SK-N-MC (cell line): ENCODE data around the gene HMGXB4.

ENCODE experiments used
- DNase-seq: peaks from one replicate; pipeline ENCODE4 v3.0.0-alpha.2; 2011; ENCODE audit warnings: low read depth, low spot score
- H3K27ac ChIP-seq: fragments of 200-600 bp; sonication (generic); 2 replicates; pipeline ENCODE4 v1.5.1; 2016; ENCODE audit warnings: mixed run types
- H3K36me3 ChIP-seq: fragments of 200-600 bp; sonication (generic); 2 replicates; pipeline ENCODE4 v1.6.1; 2017; ENCODE audit warnings: antibody characterized with exemption, low read length, mixed read lengths; ENCODE audit not compliant: insufficient read depth
- H3K4me3 ChIP-seq: fragments of 200-600 bp; sonication (generic); 2 replicates; pipeline ENCODE4 v1.5.1; 2016
- H3K9ac ChIP-seq: fragments of 200-600 bp; sonication (generic); 2 replicates; pipeline ENCODE4 v1.8.0; 2017; ENCODE audit warnings: mixed run types, mixed read lengths; ENCODE audit not compliant: insufficient read length
- H3K9me3 ChIP-seq: fragments of 200-600 bp; sonication (generic); 2 replicates; pipeline ENCODE4 v1.6.1; 2017; ENCODE audit warnings: low read depth, mild to moderate bottlenecking, antibody characterized with exemption, low read length, moderate library complexity, mixed read lengths
- EZH2 ChIP-seq: fragments of 200-600 bp; sonication (generic); IDR thresholded peaks from one replicate; pipeline ENCODE4 v1.6.1; 2017; ENCODE audit warnings: antibody characterized with exemption
- FOXP2 ChIP-seq: optimal IDR thresholded peaks from 2 replicates; pipeline ENCODE3; 2011; ENCODE audit warnings: mild to moderate bottlenecking, moderate library complexity; ENCODE audit not compliant: insufficient read depth; ENCODE audit errors: extremely low read length, control extremely low read depth
- POLR2AphosphoS5 ChIP-seq: IDR thresholded peaks from 2 replicates; pipeline ENCODE4 v1.6.1; 2012; ENCODE audit warnings: mild to moderate bottlenecking, low read depth, low read length, borderline replicate concordance

The HMGXB4 gene

GRCh38 chr22:35299673-35300499 lies 42.6 kb downstream of the HMGXB4 start, which contains the start of gene TOM1:
TOM1 (plus strand) TSS chr22:35299894; CDS start chr22:35299929, 35 bp downstream.
- Histone ChIP-seq H3K9me3 (no peaks in the 10 kb centered on the region), H3K27ac (peak within 1 kb of the TSS; percentile 72), H3K36me3 (peaks cover 24% of the 10 kb centered on the region), H3K4me3 (peak within 1 kb of the TSS; percentile 88), H3K9ac (peak within 1 kb of the TSS; percentile 92)
- DNase-seq = peak; percentile 96
- TF ChIP-seq EZH2 (no peak), POLR2AphosphoS5 (peak; percentile 67), FOXP2 (peak; percentile 66)

- peak overlapping the region; percentile 25; the same call in 1 of the 2 replicates for H3K27ac ChIP-seq
- DNase-seq = peak; percentile 59
- TF ChIP-seq FOXP2 = no peak
- TF ChIP-seq POLR2AphosphoS5 = no peak
- no peak for TF ChIP-seq EZH2
- H3K9me3 ChIP-seq = no peaks in the 10 kb centered on the region
- H3K9ac ChIP-seq = peak overlapping the region; percentile 45
- H3K36me3 ChIP-seq = peaks cover 11% of the 10 kb centered on the region; the same call in 1 of the 2 replicates
- H3K4me3 ChIP-seq = peak overlapping the region; percentile 88
These were observed 44.1 kb downstream of the HMGXB4 start for GRCh38 chr22:35301372-35301874.

DNA sequence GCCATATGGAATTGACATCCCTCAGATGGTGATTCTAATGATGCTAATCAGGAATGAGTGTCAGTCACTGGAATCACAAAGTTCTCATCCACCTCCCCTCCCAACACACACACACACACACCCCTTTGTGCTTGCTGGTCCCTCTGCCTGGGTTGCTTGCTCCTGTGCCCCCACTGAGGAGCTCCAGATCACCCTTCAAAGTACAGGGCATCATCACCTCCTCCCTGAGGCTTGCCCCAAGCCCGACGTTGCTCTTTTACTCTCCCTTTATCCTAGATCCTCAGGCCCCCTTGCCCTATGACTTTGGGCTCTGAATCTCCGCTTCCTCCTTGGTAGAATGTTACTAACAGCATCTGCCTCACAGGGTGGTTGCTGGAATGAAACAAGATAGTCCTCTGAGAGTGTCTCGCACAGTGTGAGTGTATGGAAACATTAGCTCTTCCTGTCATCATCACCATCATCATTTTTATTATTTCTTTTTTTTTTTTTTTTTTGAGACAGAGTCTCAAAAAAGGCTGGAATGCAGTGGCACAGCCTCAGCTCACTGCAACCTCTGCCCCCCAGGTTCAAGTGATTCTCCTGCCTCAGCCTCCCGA lies 45.8 kb downstream of the HMGXB4 start:
- Histone ChIP-seq H3K9me3 (no peaks in the 10 kb centered on the region), H3K27ac (no peak overlapping the region), H3K4me3 (no peak overlapping the region), H3K36me3 (peaks cover 1% of the 10 kb centered on the region; the same call in 1 of the 2 replicates), H3K9ac (no peak overlapping the region)
- DNase-seq = no peak
- TF ChIP-seq FOXP2 (no peak), POLR2AphosphoS5 (no peak), EZH2 (no peak)

DNA sequence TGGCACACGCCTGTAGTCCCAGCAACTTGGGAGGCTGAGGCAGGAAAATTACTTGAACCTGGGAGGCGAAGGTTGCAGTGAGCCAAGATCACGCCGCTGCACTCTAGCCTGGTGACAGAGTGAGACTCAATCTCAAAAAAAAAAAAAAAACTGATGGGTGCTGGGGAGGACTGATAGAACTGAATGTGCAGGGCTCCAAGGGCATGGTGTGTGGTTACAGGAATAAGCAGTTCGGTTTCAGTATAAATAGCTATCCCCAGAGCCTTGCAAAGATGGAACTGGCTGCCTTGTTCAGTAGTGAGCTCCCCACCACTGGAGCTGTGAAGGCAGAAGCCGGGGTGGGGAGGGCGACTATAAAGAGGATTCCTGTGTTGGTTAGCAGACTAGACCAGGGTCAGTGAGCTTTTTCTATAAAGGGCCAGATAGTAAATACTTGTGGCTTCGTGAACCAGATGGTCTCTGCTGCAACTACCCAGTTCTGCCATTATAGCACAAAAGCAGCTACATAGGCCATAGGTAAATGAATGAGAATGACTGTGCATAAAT lies 48.3 kb downstream of the HMGXB4 start:
- no peak for DNase-seq
- no peak overlapping the region for H3K9ac ChIP-seq
- no peak overlapping the region for H3K27ac ChIP-seq
- H3K9me3 ChIP-seq = no peaks in the 10 kb centered on the region
- no peaks in the 10 kb centered on the region for H3K36me3 ChIP-seq
- TF ChIP-seq FOXP2 (no peak), POLR2AphosphoS5 (no peak), EZH2 (no peak)
- H3K4me3 ChIP-seq = no peak overlapping the region

DNA sequence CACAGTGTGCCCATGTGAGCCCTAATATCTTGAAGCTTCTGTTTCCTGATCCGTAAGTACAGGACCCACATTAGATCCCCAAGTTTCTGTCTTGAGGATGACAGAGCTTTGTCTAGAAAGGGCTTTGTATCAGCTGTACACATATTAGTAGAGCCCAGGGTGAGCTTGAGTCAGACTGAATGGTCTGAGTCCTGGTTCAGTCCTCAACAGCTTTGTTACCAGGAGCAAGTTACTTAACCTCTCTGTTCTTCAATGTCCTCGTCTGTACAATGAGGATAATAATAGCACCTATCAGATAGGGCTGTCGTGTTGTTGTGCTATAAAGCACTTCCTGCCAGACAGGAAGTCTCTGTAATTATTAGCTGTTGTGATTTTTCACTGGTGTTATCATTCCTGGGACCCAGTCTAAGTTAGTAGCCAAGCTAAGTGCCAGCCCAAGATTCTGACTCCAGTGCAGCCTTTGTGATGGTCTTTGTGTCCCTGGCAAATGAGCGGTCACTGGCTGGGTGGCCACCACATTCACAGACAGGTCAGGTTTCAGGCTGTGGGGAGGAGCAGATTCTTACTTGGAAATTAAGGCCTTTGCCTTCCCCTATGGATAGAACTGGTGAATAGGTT lies 49.2 kb downstream of the HMGXB4 start:
- Histone ChIP-seq H3K4me3 (no peak overlapping the region), H3K9me3 (no peaks in the 10 kb centered on the region), H3K9ac (no peak overlapping the region), H3K36me3 (no peaks in the 10 kb centered on the region), H3K27ac (no peak overlapping the region)
- no peak for DNase-seq
- no peak for TF ChIP-seq EZH2
- TF ChIP-seq POLR2AphosphoS5 = no peak
- no peak for TF ChIP-seq FOXP2

- no peak overlapping the region for H3K9ac ChIP-seq
- no peaks in the 10 kb centered on the region for H3K9me3 ChIP-seq
- H3K4me3 ChIP-seq = no peak overlapping the region
- no peak for DNase-seq
- H3K36me3 ChIP-seq = no peaks in the 10 kb centered on the region
- TF ChIP-seq EZH2 (no peak), FOXP2 (no peak), POLR2AphosphoS5 (no peak)
- H3K27ac ChIP-seq = no peak overlapping the region
These were observed 50.1 kb downstream of the HMGXB4 start for GRCh38 chr22:35307372-35307771.

GRCh38 chr22:35307892-35308291 lies 50.6 kb downstream of the HMGXB4 start:
- H3K9ac ChIP-seq = no peak overlapping the region
- TF ChIP-seq POLR2AphosphoS5 = no peak
- H3K27ac ChIP-seq = no peak overlapping the region
- H3K9me3 ChIP-seq = no peaks in the 10 kb centered on the region
- no peak for DNase-seq
- H3K4me3 ChIP-seq = no peak overlapping the region
- no peaks in the 10 kb centered on the region for H3K36me3 ChIP-seq
